DMS53 treated with DMSO at 0.1 percent for 48 hours (cell line): ENCODE measurements around the gene C15orf39.

Experiments
- DNase-seq: peaks from one replicate; lab custom pipeline; 2025; ENCODE audit not compliant: unreplicated experiment; lab: John Stamatoyannopoulos, UW

The C15orf39 gene

DNA sequence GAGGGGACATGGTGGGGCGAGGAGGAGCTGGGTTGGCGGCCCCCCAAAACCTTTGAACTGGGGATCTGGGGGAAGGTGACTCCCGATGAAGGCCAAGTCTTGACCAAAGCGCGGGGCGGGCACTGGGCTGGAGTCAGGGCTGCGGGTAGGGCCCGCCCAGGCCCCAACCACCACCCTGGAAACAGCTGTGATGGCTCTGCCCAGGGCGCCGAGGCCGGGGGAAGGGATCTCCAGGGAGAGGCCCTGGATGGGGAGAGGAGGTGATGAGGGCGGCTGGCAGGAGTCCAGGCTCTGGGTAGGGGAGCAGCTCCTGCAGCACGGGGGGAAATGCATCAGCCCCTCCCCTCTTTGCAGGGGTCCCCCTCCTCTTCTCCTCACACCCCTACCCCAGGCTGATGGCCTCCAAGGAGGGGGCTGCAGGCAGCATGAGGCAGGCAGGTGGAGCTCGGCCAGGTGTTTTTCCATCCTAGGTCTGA lies 5.9 kb upstream of the C15orf39 start:
- DNase-seq = peak; percentile 22

DNA sequence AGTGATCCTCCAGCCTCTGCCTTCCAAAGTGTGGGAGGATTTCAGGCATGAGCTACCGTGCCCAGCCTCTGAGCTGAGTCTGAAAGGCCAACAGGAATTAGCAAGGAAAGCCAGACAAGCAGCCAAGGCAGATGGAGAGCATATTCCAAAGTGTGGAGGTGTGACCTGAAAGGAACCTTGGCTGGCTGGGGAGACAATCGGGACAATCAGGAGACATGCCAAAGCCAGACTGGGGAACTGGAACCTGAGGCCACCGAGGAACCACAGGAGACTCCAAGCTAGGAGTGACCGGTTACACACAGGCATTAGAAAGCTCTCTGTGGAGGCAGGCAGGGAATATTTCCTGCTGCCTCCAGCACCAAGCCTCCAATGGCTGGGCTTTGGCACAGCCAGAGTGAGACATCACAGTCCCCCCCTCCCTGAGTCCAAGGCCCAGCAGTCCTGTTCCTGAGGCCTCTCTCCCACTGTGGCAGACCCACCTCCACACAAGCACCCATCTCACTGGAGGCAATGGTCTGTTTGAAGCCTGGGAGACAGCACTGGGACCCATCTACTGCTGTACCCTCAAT lies 4.5 kb upstream of the C15orf39 start:
- DNase-seq = no peak

DNA sequence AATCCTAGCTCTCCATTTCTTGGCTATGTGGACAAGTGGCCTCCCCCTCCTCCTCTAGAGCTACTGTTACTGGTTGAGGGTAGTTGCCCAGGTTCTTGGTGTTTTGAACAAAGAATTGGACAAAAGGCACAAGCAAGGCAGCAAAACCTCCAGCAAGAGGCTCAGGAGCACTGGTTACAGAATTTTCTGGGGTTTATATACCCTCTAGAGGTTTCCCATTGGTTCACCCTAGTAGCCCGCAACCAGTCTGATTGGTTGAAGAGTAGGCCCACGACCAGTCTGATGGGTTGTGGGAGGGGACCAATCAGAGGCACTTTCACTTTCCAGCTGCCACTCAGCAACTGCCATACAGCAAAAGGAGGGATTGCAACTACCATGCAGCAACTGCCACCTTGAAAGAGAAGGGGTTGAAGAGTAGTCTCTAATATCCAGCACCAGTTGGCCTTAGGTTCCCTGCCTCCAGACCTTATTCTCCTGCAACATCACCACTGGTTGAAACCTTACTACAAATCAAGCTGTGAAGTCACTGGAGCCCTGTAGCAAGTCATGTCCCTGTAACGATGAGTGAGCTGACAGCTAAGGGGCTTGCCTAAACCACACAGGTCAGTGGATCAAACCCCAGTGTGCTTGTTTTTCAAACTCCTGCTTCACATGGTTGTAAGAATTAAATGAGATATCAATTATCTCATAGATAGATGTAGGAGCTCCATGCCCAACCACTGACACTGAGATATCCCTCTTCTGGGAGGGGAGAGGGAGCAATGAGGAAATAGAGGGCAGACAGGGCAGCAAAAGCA lies 2.9 kb upstream of the C15orf39 start:
- DNase-seq = peak; percentile 22

GRCh38 chr15:75199357-75199940 lies 2.2 kb upstream of the C15orf39 start:
- no peak for DNase-seq

DNA sequence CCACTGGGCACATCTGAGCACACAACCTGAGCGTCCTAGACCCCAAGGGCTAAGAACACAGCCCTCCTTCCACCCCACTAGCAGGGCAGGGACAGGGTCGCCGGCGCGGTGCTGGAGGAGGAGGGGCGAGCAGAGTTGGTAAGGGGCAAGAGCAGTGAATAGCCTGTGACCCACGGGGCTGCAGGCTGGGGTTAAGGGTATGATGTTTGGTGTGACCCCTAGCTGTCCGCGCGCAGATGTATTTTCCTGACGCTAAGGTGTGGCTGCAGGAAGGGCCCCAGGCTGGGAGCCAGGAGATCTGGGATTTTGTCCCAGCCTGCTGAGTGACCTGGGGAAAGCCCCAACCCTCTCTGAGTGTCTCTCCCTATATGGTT lies 1.3 kb upstream of the C15orf39 start:
- DNase-seq = no peak

- DNase-seq = peak; percentile 64
Observed at GRCh38 chr15:75200765-75201615, 692 bp upstream of the C15orf39 start.

DNA sequence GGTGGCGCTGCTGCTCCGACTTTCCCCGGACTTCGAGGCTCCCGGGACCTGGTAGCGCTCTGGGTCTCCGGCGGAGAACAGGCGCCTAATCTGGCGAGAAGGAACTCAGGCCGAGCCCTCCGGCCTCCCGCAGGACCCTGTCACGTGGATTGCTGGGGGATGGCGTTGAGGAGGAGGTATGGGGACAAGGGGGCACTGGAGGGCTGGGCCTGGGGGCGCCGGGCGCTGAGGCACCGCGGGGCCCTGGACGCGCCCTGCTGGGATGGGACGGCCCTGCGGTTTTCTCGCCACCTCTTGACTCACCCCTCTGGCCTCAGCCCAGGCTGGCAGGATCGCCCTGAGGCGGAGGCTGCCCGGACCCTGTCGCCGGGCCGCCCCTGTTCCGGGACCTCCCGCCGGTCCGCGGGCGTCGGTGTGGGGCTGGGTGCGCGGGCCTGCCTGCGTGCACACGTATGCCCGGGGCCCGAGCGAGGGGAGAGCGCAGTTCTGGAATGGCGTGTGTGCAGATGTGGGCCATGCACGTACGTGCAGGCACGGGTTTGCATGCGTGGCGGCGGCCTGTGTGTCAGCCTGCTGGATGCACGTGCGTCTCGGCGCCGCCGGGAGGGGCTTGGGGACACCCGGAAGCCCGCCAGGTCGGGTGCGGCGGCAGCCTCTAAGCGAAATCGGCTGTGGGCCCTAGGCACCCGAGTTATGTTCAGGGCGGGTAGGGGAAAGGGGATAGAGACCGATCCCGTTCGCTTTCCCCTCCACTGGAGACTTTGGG lies 752 bp downstream of the C15orf39 start:
- peak; percentile 27 for DNase-seq

GRCh38 chr15:75203017-75203907 lies 1.6 kb downstream of the C15orf39 start:
- DNase-seq = no peak

DNA sequence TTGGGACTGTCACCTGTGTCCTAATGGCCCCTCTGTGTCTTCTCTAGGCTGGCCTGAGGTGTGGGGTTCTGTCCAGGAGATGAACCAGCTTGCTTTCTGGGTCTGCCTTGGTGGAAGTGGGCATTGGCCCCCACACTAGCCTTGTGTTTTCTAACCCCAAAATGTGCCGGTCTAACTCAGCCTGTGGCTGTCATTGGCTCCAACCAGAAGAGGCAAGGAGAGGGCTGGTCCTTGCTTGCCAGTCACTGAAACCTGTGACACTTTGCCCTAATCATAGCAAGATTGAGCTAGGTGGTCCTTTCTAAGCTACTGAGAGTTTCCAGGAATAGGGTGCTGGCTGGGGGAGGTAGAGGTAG lies 2.2 kb downstream of the C15orf39 start:
- DNase-seq = no peak

- DNase-seq = peak; percentile 66
Observed at GRCh38 chr15:75204340-75205063, 2.8 kb downstream of the C15orf39 start.

GRCh38 chr15:75205064-75205395 lies 3.3 kb downstream of the C15orf39 start:
- DNase-seq = no peak

DNA sequence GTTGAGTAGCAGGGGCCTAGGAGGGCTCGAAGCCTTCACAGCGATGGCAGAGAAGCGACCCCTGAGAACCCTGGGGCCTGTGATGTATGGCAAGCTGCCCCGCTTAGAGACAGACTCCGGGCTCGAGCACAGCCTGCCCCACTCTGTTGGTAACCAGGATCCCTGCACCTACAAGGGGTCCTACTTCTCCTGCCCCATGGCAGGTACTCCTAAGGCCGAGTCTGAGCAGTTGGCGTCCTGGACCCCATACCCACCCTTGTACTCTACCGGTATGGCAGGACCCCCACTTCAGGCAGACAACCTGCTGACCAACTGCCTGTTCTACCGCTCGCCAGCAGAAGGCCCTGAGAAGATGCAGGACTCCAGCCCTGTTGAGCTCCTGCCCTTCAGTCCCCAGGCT lies 4.3 kb downstream of the C15orf39 start:
- no peak for DNase-seq

- DNase-seq = no peak
Observed at GRCh38 chr15:75206803-75207617, 5.3 kb downstream of the C15orf39 start.

DNA sequence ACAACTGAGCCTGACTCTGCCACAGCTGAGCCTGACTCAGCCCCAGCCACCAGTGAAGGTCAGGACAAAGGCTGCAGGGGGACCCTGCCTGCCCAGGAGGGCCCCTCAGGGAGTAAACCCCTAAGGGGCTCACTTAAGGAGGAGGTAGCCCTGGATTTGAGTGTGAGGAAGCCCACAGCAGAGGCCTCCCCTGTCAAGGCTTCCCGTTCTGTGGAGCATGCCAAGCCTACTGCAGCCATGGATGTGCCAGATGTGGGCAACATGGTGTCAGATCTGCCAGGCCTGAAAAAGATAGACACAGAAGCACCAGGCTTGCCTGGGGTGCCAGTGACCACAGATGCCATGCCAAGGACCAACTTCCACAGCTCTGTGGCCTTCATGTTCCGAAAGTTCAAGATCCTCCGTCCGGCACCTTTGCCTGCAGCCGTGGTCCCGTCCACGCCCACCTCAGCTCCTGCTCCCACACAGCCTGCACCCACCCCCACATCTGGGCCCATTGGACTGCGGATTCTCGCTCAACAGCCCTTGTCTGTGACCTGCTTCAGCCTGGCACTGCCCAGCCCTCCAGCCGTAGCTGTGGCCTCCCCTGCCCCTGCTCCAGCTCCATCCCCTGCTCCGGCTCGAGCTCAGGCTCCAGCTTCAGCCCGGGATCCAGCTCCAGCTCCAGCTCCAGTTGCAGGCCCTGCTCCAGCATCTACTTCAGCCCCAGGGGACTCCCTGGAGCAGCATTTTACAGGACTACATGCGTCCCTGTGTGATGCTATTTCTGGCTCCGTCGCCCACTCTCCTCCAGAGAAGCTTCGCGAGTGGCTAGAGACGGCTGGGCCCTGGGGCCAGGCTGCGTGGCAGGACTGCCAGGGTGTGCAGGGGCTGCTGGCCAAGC lies 6.2 kb downstream of the C15orf39 start:
- DNase-seq = no peak

DNA sequence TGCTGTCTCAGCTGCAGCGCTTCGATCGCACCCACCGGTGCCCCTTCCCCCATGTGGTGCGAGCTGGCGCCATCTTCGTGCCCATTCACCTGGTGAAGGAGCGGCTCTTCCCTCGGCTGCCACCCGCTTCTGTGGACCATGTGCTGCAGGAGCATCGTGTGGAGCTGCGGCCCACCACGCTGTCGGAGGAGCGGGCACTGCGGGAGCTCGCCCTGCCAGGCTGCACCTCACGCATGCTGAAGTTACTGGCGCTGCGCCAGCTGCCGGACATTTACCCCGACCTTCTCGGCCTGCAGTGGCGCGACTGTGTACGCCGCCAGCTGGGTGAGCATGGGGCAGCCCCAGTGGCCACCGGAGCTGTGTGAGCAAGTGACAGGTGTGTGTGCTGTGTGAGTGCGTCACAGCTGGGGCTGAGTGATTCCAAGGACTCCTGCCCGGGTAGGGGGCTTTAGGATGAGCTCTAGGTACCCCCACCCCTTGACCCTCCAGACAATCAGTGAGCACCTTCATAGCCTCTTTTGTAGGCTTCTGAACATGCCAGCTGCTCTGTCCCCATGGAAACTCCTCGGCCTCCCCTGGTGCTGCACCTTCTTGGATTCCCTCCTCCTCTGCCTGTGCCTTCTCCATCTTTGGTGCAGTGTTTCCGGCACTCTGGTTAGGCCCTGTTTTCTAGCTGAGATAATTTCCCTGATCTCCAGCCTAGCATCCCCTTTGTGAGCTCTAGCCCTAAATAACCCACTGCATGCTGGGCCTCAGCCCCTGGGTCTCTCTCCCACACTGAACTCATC lies 7.0 kb downstream of the C15orf39 start:
- no peak for DNase-seq

GRCh38 chr15:75209289-75209676 lies 7.6 kb downstream of the C15orf39 start:
- DNase-seq = no peak

GRCh38 chr15:75210811-75211230 lies 9.1 kb downstream of the C15orf39 start:
- no peak for DNase-seq
